Measurements from ENCODE around the gene EMSY. TPM values are rescaled to one million over a fixed set of nuclear protein-coding genes. Genes with fewer than 3 reads are reported as not detected.

The EMSY gene
- total RNA-seq, 1 donor from 2014 or later, result 47.5 TPM

DNA sequence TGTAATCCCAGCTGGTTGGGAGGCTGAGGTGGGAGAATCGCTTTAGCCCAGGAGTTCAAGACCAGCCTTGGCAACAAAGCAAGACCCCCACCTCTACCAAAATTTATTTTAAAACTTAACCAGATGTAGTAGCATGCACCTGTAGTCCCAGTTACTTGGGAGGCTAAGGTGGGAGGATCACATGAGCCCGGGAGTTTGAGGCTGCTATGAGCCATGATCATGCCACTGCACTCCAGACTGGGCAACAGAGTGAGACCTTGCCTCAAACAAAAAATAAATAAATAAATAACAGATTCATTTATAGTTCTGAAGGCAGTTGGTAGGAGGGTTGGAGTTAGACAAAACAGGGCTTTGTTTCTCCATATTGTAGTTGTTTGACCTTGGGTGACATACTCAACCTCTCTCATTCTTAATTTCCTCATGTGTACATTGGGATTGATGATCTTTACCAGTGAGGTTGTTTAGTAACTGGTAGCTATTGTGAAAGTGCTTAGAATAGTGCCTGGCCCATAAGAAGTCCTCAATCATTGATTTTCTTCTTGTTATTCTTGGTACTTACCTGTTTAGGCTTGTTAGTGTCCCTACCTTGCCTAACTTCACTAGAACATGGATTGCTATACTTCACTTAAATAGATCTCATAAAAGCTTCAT, 79.1 kb downstream of the EMSY start:
- Mint-ChIP-seq H3K4me1 (peaks cover 9% of the 10 kb centered on the region), H3K27ac (no peak overlapping the region), H3K4me3 (no peak overlapping the region), H3K36me3 (peaks cover 20% of the 10 kb centered on the region), H3K9me3 (no peaks in the 10 kb centered on the region), H3K27me3 (ENCODE audit: low read depth) (no peaks in the 10 kb centered on the region)
- no peak for DNase-seq (ENCODE audit: low spot score in 2 of 2, unreplicated experiment in 2 of 2)
- TF ChIP-seq CTCF (IDR thresholded peaks at IDR 0.05; ENCODE audit: unreplicated experiment), result no peak

DNA sequence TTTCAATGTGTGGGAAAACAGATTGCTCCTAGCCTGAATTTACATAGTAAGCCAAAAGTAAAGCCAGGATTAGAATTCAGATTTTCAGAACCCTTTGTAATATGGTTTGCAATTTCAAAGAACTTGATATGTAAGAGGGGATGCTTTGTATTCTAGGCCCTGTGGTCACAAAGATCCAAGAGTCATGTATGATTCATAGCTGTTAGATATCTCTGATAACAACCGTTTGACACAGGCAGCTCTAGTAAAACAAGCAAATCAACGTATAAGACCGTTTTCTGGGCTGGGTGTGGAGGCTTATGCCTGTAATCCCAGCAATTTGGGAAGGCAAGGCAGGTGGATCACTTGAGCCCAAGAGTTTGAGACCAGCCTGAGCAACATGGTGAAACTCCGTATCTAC, 79.6 kb downstream of the EMSY start:
- TF ChIP-seq CTCF (IDR thresholded peaks at IDR 0.05; ENCODE audit: unreplicated experiment), result no peak
- H3K4me3 Mint-ChIP-seq, result no peak overlapping the region
- no peak overlapping the region for H3K27ac Mint-ChIP-seq
- DNase-seq (ENCODE audit: low spot score in 2 of 2, unreplicated experiment in 2 of 2), result no peak
- H3K36me3 Mint-ChIP-seq, result peaks cover 24% of the 10 kb centered on the region
- peaks cover 9% of the 10 kb centered on the region for H3K4me1 Mint-ChIP-seq
- no peaks in the 10 kb centered on the region for H3K9me3 Mint-ChIP-seq
- H3K27me3 Mint-ChIP-seq (ENCODE audit: low read depth), result no peaks in the 10 kb centered on the region

DNA sequence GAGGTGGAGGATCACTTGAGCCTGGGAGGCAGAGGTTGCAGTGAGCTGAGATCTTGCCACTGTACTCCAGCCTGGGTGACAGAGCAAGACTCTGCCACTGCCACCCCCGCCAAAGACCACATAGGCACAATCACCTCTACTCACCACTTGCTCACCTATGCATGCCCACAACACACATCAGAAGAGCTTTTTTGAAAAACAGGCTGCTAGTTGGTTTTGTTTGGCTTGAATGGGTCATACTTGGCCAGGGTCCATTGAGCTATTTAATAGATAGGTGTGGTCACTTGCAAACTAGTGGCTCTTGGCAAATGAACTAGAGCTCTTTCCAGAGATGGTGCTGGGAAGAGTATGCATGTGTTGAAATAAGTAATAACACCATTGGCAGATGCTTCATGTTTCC, 80.1 kb downstream of the EMSY start:
- no peak overlapping the region for H3K27ac Mint-ChIP-seq
- no peak for TF ChIP-seq CTCF (IDR thresholded peaks at IDR 0.05; ENCODE audit: unreplicated experiment)
- H3K4me1 Mint-ChIP-seq, result peaks cover 9% of the 10 kb centered on the region
- peaks cover 28% of the 10 kb centered on the region for H3K36me3 Mint-ChIP-seq
- no peak overlapping the region for H3K4me3 Mint-ChIP-seq
- H3K9me3 Mint-ChIP-seq, result no peaks in the 10 kb centered on the region
- no peaks in the 10 kb centered on the region for H3K27me3 Mint-ChIP-seq (ENCODE audit: low read depth)
- DNase-seq (ENCODE audit: low spot score in 2 of 2, unreplicated experiment in 2 of 2), result no peak

DNA sequence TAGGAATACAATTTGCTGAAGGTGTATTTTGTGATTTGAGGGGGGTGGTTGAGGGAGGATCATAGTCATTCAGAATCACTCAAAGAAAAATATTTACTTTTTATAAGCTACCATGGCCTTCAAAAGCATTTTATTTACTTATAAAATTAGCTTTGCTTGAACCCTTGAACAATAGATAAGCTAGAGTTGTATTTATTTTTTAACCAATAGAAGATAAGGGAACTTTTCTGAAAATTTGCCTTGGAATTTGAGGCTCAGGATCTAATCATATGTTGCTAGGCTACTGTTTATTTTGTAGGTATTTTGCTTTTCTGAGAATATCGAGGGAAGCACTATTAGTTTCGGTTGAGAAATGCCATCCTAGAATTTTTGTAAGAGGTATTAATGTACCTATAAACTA, 82.1 kb downstream of the EMSY start:
- Mint-ChIP-seq H3K4me3 (no peak overlapping the region), H3K27me3 (ENCODE audit: low read depth) (no peaks in the 10 kb centered on the region), H3K36me3 (peaks cover 31% of the 10 kb centered on the region), H3K4me1 (no peaks in the 10 kb centered on the region), H3K27ac (no peak overlapping the region), H3K9me3 (no peaks in the 10 kb centered on the region)
- DNase-seq (ENCODE audit: low spot score in 2 of 2, unreplicated experiment in 2 of 2), result no peak
- no peak for TF ChIP-seq CTCF (IDR thresholded peaks at IDR 0.05; ENCODE audit: unreplicated experiment)

- Mint-ChIP-seq H3K9me3 (no peaks in the 10 kb centered on the region), H3K4me3 (no peak overlapping the region), H3K27me3 (ENCODE audit: low read depth) (no peaks in the 10 kb centered on the region), H3K36me3 (peaks cover 48% of the 10 kb centered on the region), H3K4me1 (peaks cover 8% of the 10 kb centered on the region), H3K27ac (no peak overlapping the region)
- no peak for DNase-seq (ENCODE audit: low spot score in 2 of 2, unreplicated experiment in 2 of 2)
- no peak for TF ChIP-seq CTCF (IDR thresholded peaks at IDR 0.05; ENCODE audit: unreplicated experiment)
These were observed 97.6 kb downstream of the EMSY start for GRCh38 chr11:76542436-76542835.
